Mesenchymal stem cell (in vitro differentiated cells and primary cell): ENCODE data around the gene PRSS16.

ENCODE experiments used
- DNase-seq: peaks from one replicate; pipeline ENCODE4 v3.0.0-alpha.2; 2013
- H2AFZ ChIP-seq: one replicate; pipeline ENCODE4 v1.6.1; 2013; ENCODE audit warnings: low read depth, mild to moderate bottlenecking, control low read depth, inconsistent platforms, low read length, moderate library complexity
- H2AK5ac ChIP-seq: 2 replicates; pipeline ENCODE4 v1.6.1; 2013; ENCODE audit warnings: low read length, moderate library complexity, mild to moderate bottlenecking, inconsistent platforms; ENCODE audit not compliant: severe bottlenecking
- H2BK120ac ChIP-seq: one replicate; pipeline ENCODE4 v1.6.1; 2013; ENCODE audit warnings: low read depth, mild to moderate bottlenecking, inconsistent platforms, low read length, moderate library complexity
- H2BK12ac ChIP-seq, 2 experiments: one replicate each; pipeline ENCODE4 v1.6.1; 2013; ENCODE audit warnings: inconsistent platforms in 2 of 2, low read length in 2 of 2, mild to moderate bottlenecking in 2 of 2, moderate library complexity in 2 of 2, control low read depth in 1 of 2
- H2BK15ac ChIP-seq: one replicate; pipeline ENCODE4 v1.6.1; 2013; ENCODE audit warnings: mild to moderate bottlenecking, low read depth, inconsistent platforms; ENCODE audit not compliant: poor library complexity, severe bottlenecking
- H2BK5ac ChIP-seq: 2 replicates; pipeline ENCODE4 v1.6.1; 2013; ENCODE audit warnings: low read depth, mild to moderate bottlenecking, low read length, control low read depth, inconsistent platforms; ENCODE audit not compliant: poor library complexity, severe bottlenecking
- H3K14ac ChIP-seq, 2 experiments: one replicate each; pipeline ENCODE4 v1.6.1; 2013; ENCODE audit warnings: inconsistent platforms in 2 of 2, low read length in 2 of 2, control low read depth in 1 of 2, mild to moderate bottlenecking in 1 of 2, moderate library complexity in 1 of 2
- H3K18ac ChIP-seq, 2 experiments: one replicate each; pipeline ENCODE4 v1.6.1; 2013; ENCODE audit warnings: inconsistent platforms in 2 of 2, low read length in 2 of 2, control low read depth in 1 of 2, low read depth in 1 of 2, mild to moderate bottlenecking in 1 of 2
- H3K23ac ChIP-seq, 2 experiments: one replicate each; pipeline ENCODE4 v1.6.1; 2013; ENCODE audit warnings: inconsistent platforms in 2 of 2, low read length in 2 of 2, mild to moderate bottlenecking in 2 of 2, moderate library complexity in 2 of 2, control low read depth in 1 of 2
- H3K27ac ChIP-seq: 2 replicates; pipeline ENCODE4 v1.5.1; 2013; ENCODE audit warnings: mild to moderate bottlenecking, moderate library complexity, low read length, control low read depth, inconsistent platforms; ENCODE audit not compliant: poor library complexity, severe bottlenecking
- H3K27me3 ChIP-seq, 2 experiments: 2 replicates each; pipeline versions ENCODE4 v1.6.1 to v1.7.0; 2013; ENCODE audit warnings: low read length in 2 of 2, mild to moderate bottlenecking in 2 of 2, moderate library complexity in 2 of 2, control low read depth in 1 of 2, inconsistent platforms in 1 of 2; ENCODE audit not compliant: control insufficient read depth in 1 of 2, insufficient read depth in 1 of 2
- H3K36me3 ChIP-seq, 2 experiments: 2 replicates each; pipeline versions ENCODE4 v1.6.1 to v1.7.0; 2013; ENCODE audit warnings: low read length in 2 of 2, control low read depth in 1 of 2, inconsistent platforms in 1 of 2, low read depth in 1 of 2, mild to moderate bottlenecking in 1 of 2; ENCODE audit not compliant: insufficient read depth in 2 of 2, control insufficient read depth in 1 of 2
- H3K4ac ChIP-seq, 2 experiments: one replicate each; pipeline ENCODE4 v1.6.1; 2013; ENCODE audit warnings: inconsistent platforms in 2 of 2, low read length in 2 of 2, mild to moderate bottlenecking in 2 of 2, moderate library complexity in 2 of 2, control low read depth in 1 of 2, low read depth in 1 of 2
- H3K4me1 ChIP-seq: 2 replicates; pipeline ENCODE4 v1.6.1; 2013; ENCODE audit warnings: low read depth, low read length, control low read depth; ENCODE audit not compliant: control insufficient read depth, insufficient read depth
- H3K4me2 ChIP-seq: 2 replicates; pipeline ENCODE4 v1.6.1; 2013; ENCODE audit warnings: low read length, mild to moderate bottlenecking, inconsistent platforms; ENCODE audit not compliant: poor library complexity, severe bottlenecking
- H3K4me3 ChIP-seq, 2 experiments: 2 replicates each; pipeline versions ENCODE4 v1.5.1 to v1.7.0; 2013; ENCODE audit warnings: low read length in 2 of 2, mild to moderate bottlenecking in 2 of 2, control low read depth in 1 of 2, low read depth in 1 of 2; ENCODE audit not compliant: insufficient read depth in 1 of 2
- H3K79me1 ChIP-seq: replicated peaks from 2 replicates; pipeline ENCODE4 v1.6.1; 2013; ENCODE audit warnings: mild to moderate bottlenecking, control low read depth, low read length, inconsistent platforms; ENCODE audit not compliant: poor library complexity, severe bottlenecking
- H3K9ac ChIP-seq: 2 replicates; pipeline ENCODE4 v1.7.0; 2013; ENCODE audit warnings: mild to moderate bottlenecking, low read length, moderate library complexity
- H3K9me3 ChIP-seq: 2 replicates; pipeline ENCODE4 v1.7.0; 2013; ENCODE audit warnings: mild to moderate bottlenecking, low read length; ENCODE audit not compliant: control insufficient read depth
- H4K8ac ChIP-seq: one replicate; pipeline ENCODE4 v1.6.1; 2013; ENCODE audit warnings: inconsistent platforms, mild to moderate bottlenecking, low read length, moderate library complexity
- H4K91ac ChIP-seq: one replicate; pipeline ENCODE4 v1.6.1; 2013; ENCODE audit warnings: mild to moderate bottlenecking, low read length, inconsistent platforms
- WGBS: methylation state at CpG from one replicate; pipeline ENCODE4 v1.1.7; 2013; ENCODE audit warnings: mixed read lengths; 5-methylcytosine and 5-hydroxymethylcytosine counted together

PRSS16 gene

GRCh38 chr6:27280064-27280539 lies 32.6 kb downstream of the PRSS16 start:
- peak overlapping the region; percentile 94 for H3K4me2 ChIP-seq
- no peak overlapping the region for H2BK15ac ChIP-seq
- H3K18ac ChIP-seq: no peak overlapping the region
- H3K4ac ChIP-seq: no peak overlapping the region
- no peak overlapping the region for H2BK5ac ChIP-seq
- H3K27ac ChIP-seq: peak overlapping the region; percentile 64
- H3K36me3 ChIP-seq: no peaks in the 10 kb centered on the region
- H3K14ac ChIP-seq: no peak overlapping the region
- WGBS: 0% methylated on average over 9 of the region's 17 CpGs
- H2BK12ac ChIP-seq: no peak overlapping the region
- H3K9me3 ChIP-seq: no peaks in the 10 kb centered on the region
- no peak overlapping the region for H2AK5ac ChIP-seq
- DNase-seq: peak; percentile 61
- H3K79me1 ChIP-seq: no peaks in the 10 kb centered on the region
- H2BK120ac ChIP-seq: no peak overlapping the region
- no peak overlapping the region for H2AFZ ChIP-seq
- H3K9ac ChIP-seq: peak overlapping the region; percentile 75
- no peak overlapping the region for H4K91ac ChIP-seq
- peak overlapping the region; percentile 29 to 78 for H3K4me3 ChIP-seq
- H4K8ac ChIP-seq: no peak overlapping the region
- H3K23ac ChIP-seq: no peak overlapping the region
- H3K27me3 ChIP-seq: peaks cover 8 to 39% of the 10 kb centered on the region in 2 experiments
- peaks cover 7% of the 10 kb centered on the region for H3K4me1 ChIP-seq

DNA sequence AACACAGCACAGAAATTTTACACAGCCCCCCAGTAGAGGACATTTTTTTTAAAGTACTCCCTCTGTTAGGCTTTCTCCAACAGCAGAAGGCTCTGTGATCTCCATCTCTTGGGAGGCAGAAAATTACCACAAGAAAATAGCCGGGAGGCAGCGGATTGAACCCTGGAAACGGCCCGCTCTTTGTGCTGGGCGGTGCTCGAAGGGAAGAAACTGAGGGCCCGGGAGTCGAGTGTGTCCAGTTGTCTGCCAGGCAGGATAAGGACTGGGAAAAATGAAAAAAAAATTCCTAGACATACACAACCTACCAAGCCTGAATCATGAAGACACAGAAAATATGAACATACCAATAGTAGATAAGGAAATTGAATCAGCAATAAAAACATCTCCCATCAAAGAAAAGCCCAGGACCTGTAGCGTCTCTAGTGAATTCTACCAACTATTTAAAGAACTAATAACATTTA lies 33.1 kb downstream of the PRSS16 start:
- peak overlapping the region; percentile 75 for H3K9ac ChIP-seq
- no peak overlapping the region for H3K23ac ChIP-seq
- DNase-seq: peak; percentile 41
- H2AFZ ChIP-seq: peak overlapping the region; percentile 39
- H3K4me2 ChIP-seq: peak overlapping the region; percentile 94
- WGBS: 0% methylated on average over 5 of the region's 9 CpGs
- no peak overlapping the region for H3K4ac ChIP-seq
- peaks cover 8 to 43% of the 10 kb centered on the region in 2 experiments for H3K27me3 ChIP-seq
- H2BK15ac ChIP-seq: peak overlapping the region; percentile 52
- no peak overlapping the region for H2BK120ac ChIP-seq
- peak overlapping the region; percentile 64 for H3K27ac ChIP-seq
- no peak overlapping the region for H4K91ac ChIP-seq
- H3K4me1 ChIP-seq: peaks cover 7% of the 10 kb centered on the region
- H4K8ac ChIP-seq: no peak overlapping the region
- peak overlapping the region; percentile 46 to 78 for H3K4me3 ChIP-seq
- H2BK5ac ChIP-seq: no peak overlapping the region
- H2AK5ac ChIP-seq: no peak overlapping the region
- H3K9me3 ChIP-seq: no peaks in the 10 kb centered on the region
- H3K79me1 ChIP-seq: no peaks in the 10 kb centered on the region
- H2BK12ac ChIP-seq: no peak overlapping the region
- no peak overlapping the region for H3K14ac ChIP-seq
- no peaks in the 10 kb centered on the region for H3K36me3 ChIP-seq
- H3K18ac ChIP-seq: no peak overlapping the region

DNA sequence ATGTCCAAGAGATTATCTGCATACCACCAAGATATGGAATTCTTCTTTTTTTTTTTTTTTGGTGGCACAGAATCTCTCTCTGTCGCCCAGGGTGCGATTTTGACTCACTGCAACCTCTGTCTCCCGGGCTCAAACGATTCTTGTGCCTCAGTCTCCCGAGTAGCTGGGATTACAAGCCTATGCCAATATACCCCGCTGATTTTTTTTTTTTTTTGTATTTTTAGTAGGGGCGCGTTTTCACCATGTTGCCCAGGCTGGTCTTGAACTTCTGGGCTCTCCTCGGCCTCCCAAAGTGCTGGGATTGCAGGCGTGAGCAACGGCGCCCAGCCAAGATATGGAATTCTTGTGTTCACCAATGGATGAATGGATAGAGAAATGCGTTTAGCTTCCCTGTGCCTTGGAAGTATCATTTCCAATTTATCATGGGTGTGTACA lies 33.6 kb downstream of the PRSS16 start:
- WGBS: 5% methylated on average over 11 of the region's 13 CpGs
- H3K79me1 ChIP-seq: no peaks in the 10 kb centered on the region
- H3K27ac ChIP-seq: no peak overlapping the region
- DNase-seq: no peak
- no peak overlapping the region for H2BK15ac ChIP-seq
- H3K9me3 ChIP-seq: no peaks in the 10 kb centered on the region
- no peak overlapping the region for H2AK5ac ChIP-seq
- H4K91ac ChIP-seq: no peak overlapping the region
- no peak overlapping the region for H3K14ac ChIP-seq
- H3K9ac ChIP-seq: no peak overlapping the region
- no peak overlapping the region for H3K18ac ChIP-seq
- no peak overlapping the region for H2BK12ac ChIP-seq
- peak overlapping the region in 1 of 2 experiments; percentile 78 for H3K4me3 ChIP-seq
- H3K27me3 ChIP-seq: peaks cover 10 to 49% of the 10 kb centered on the region in 2 experiments
- peak overlapping the region; percentile 70 for H3K4me2 ChIP-seq
- no peak overlapping the region for H3K23ac ChIP-seq
- no peak overlapping the region for H3K4ac ChIP-seq
- peaks cover 7% of the 10 kb centered on the region for H3K4me1 ChIP-seq
- no peak overlapping the region for H2BK120ac ChIP-seq
- H2AFZ ChIP-seq: no peak overlapping the region
- no peak overlapping the region for H4K8ac ChIP-seq
- H2BK5ac ChIP-seq: no peak overlapping the region
- H3K36me3 ChIP-seq: no peaks in the 10 kb centered on the region

GRCh38 chr6:27281569-27281968 lies 34.1 kb downstream of the PRSS16 start:
- no peak overlapping the region for H3K14ac ChIP-seq
- H3K23ac ChIP-seq: no peak overlapping the region
- no peak overlapping the region for H3K9ac ChIP-seq
- H3K79me1 ChIP-seq: no peaks in the 10 kb centered on the region
- H3K9me3 ChIP-seq: no peaks in the 10 kb centered on the region
- H3K27me3 ChIP-seq: peaks cover 12 to 51% of the 10 kb centered on the region in 2 experiments
- H2BK15ac ChIP-seq: no peak overlapping the region
- H3K4me3 ChIP-seq: no peak overlapping the region
- no peak overlapping the region for H2AK5ac ChIP-seq
- peaks cover 7% of the 10 kb centered on the region for H3K4me1 ChIP-seq
- WGBS: no CpG with 5 or more reads among the region's 1 CpG
- H3K4ac ChIP-seq: no peak overlapping the region
- no peak overlapping the region for H3K27ac ChIP-seq
- H3K18ac ChIP-seq: no peak overlapping the region
- H4K91ac ChIP-seq: no peak overlapping the region
- no peaks in the 10 kb centered on the region for H3K36me3 ChIP-seq
- no peak overlapping the region for H2AFZ ChIP-seq
- no peak overlapping the region for H4K8ac ChIP-seq
- H2BK120ac ChIP-seq: no peak overlapping the region
- DNase-seq: no peak
- H2BK5ac ChIP-seq: no peak overlapping the region
- no peak overlapping the region for H2BK12ac ChIP-seq
- no peak overlapping the region for H3K4me2 ChIP-seq
